ENCODE measurements around the gene PAF1. TPM values are rescaled to one million over a fixed set of nuclear protein-coding genes. Genes with fewer than 3 reads are reported as not detected.

Gene PAF1
- total RNA-seq, 1 experiment from 2014 or later, result 38.0 TPM

GRCh38 chr19:39405958-39406655, 15.2 kb upstream of the PAF1 start:
- Histone ChIP-seq H3K27me3 (ENCODE audit: insufficient read depth, low read length) (no peaks in the 10 kb centered on the region), H4K91ac (ENCODE audit: insufficient read length, low read depth, low read length) (no peak overlapping the region), H4K8ac (replicated peaks; ENCODE audit: insufficient read length, low read depth, low read length) (no peak overlapping the region), H3K27ac (ENCODE audit: insufficient read length, low read depth, low read length) (no peak overlapping the region), H4K20me1 (ENCODE audit: control insufficient read depth, insufficient read depth, insufficient read length) (no peaks in the 10 kb centered on the region), H3K4me1 (ENCODE audit: insufficient read depth, low read length) (peaks cover 5% of the 10 kb centered on the region; the same call in 1 of the 2 replicates), H3K79me2 (ENCODE audit: insufficient read depth, low read length) (peaks cover 3% of the 10 kb centered on the region; the same call in 1 of the 2 replicates), H3K18ac (ENCODE audit: insufficient read length, low read depth, low read length) (peak overlapping the region; percentile 21), H3K9me3 (ENCODE audit: control insufficient read depth, low read depth, low read length) (no peaks in the 10 kb centered on the region), H2BK120ac (ENCODE audit: low read depth, low read length, poor library complexity, severe bottlenecking) (no peak overlapping the region), H3K23ac (ENCODE audit: insufficient read length, low read depth, low read length) (no peak overlapping the region), H3K56ac (ENCODE audit: insufficient read length, low read depth, low read length) (no peak overlapping the region), H2AFZ (ENCODE audit: low read length) (no peak overlapping the region), H3T11ph (ENCODE audit: low read length) (no peak overlapping the region), H2BK12ac (ENCODE audit: insufficient read length, low read depth, low read length) (no peak overlapping the region), H2AK5ac (ENCODE audit: insufficient read length, low read length) (no peak overlapping the region), H3K23me2 (ENCODE audit: insufficient read length, low read depth, low read length, poor library complexity, severe bottlenecking) (peaks cover 27% of the 10 kb centered on the region), H2BK5ac (ENCODE audit: insufficient read length, low read length) (no peak overlapping the region), H2BK15ac (ENCODE audit: low read depth, low read length) (no peak overlapping the region), H3K9ac (ENCODE audit: extremely low read depth, insufficient read length, low read length) (no peak overlapping the region), H3K4me2 (ENCODE audit: insufficient read depth, insufficient read length, low read length) (peak overlapping the region; percentile 74), H3K79me1 (ENCODE audit: insufficient read depth, low read depth, low read length, poor library complexity, severe bottlenecking) (no peaks in the 10 kb centered on the region), H4K5ac (ENCODE audit: insufficient read length, low read depth, low read length) (no peak overlapping the region), H3K14ac (ENCODE audit: insufficient read depth, low read length) (no peak overlapping the region), H2BK20ac (ENCODE audit: low read depth, low read length, poor library complexity, severe bottlenecking) (no peak overlapping the region), H3K4ac (ENCODE audit: low read depth, low read length) (no peak overlapping the region)
- H3K36me3 Mint-ChIP-seq (ENCODE audit: insufficient read depth in 1 of 3, low read depth in 3 of 3), result peaks cover 6 to 13% (median 11%) of the 10 kb centered on the region in 3 experiments
- no peaks in the 10 kb centered on the region for H3K9me3 Mint-ChIP-seq
- peak overlapping the region; percentile 44 to 95 (median 70); a peak in 5 of 7 replicates for H3K27ac Mint-ChIP-seq
- H3K27me3 Mint-ChIP-seq (ENCODE audit: low read depth), result no peaks in the 10 kb centered on the region; the same call in 1 of the 2 replicates
- no peak for TF ChIP-seq CTCF (conservative IDR thresholded peaks at IDR 0.05)
- WGBS (ENCODE audit: extremely low coverage, insufficient read length, low lambda C conversion rate), result no CpG with 5 or more reads among the region's 22 CpGs
- H3K4me1 Mint-ChIP-seq, result peaks cover 43 to 57% of the 10 kb centered on the region in 2 experiments
- H3K4me3 Mint-ChIP-seq, result peak overlapping the region; percentile 83 to 92
- DNase-seq, result peak; percentile 80
